Suppressor macrophage treated with lipopolysaccharide for 4 hours (primary cell): ENCODE data around the gene SLMAP.
A peak's percentile ranks its signal among the peaks of the same experiment; 100 is the strongest.
"Not testable (repeated sequence)": the region's sequence is repeated elsewhere in the genome, so short reads cannot be mapped to it uniquely, and the experiment has no call there.

Source experiments
- DNase-seq: peaks from one replicate; pipeline ENCODE4 v3.0.0-alpha.2; 2020

SLMAP gene

GRCh38 chr3:57832486-57832885 is 76.4 kb downstream of the SLMAP start:
- DNase-seq: no peak

DNA sequence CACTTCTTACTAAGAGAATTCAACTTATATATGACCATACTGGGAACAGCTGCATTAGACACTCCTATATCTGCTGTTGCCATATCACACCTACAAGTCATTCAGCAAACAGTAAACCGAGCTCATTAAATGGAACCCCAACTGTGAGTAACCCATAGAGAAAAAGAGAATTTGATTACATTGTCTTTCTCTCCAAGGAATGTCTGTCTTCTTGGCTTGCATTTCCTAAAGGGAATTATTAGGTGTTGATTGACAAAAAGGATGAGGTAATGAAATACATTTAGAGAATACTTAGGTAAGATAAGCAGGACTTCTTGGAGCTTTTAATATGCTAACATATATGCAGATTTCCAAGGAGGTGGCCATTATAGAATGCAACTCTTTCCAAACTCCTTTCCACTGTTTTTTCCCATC is 76.8 kb downstream of the SLMAP start:
- no peak for DNase-seq

DNA sequence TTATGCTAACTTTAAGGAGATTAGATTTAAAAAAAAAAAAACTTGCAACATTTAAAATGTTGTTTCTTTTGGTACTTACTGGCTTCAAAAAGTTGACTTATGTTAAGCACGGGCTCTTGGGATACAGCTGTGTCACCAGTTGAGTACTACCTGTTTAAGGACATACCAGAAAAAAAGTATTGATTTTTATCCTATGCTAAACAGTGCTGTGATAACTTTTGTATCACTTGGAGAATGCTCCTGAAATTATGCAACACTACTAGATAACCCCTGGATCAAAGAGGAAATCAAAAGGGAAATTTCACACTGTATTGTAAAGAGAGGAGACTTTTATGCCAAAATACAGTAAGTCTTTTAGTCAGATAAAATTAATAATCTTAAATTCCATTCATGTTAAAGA is 77.7 kb downstream of the SLMAP start:
- DNase-seq: no peak

- no peak for DNase-seq
Observed at GRCh38 chr3:57837686-57838085, 81.6 kb downstream of the SLMAP start.

DNA sequence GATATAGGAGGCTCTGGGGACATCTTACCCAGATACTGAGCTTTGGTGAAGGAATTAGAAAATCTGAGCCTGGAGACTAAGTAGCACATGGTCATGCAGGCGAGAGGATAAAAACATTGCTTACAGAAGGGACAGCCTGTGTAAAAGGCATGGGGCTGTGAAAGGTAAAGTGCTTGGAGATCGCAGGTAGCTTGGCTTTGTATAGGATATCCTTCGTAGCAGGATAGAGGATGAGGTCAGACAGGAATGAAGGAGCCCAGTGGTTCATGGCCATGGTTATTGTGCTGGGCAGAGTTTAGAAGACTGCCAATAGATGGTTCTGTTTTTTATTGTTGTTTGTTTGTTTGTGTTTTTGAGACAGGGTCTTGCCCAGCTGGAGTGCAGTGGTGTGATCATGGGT is 82.5 kb downstream of the SLMAP start:
- DNase-seq: no peak

DNA sequence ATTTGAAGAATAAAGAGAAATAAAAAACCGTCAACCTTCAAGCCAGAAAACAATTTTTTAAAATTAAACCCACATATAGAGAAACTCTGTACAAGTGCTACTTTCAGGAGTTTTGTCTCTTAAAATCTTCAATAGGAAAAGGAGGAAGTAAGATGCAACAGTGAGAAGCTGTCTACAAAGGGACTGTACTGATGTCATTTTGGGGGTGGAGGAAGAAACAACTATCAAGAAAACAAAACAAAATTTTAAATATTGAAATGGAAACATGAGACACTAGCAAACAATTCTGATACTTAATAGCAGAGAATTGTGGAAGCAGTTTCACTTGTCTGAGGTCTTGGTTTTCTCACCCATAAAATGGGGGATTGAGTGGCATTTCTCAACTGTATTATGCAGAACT is 84.4 kb downstream of the SLMAP start:
- DNase-seq: peak; percentile 71

GRCh38 chr3:57841818-57842217 is 85.7 kb downstream of the SLMAP start:
- no peak for DNase-seq

DNA sequence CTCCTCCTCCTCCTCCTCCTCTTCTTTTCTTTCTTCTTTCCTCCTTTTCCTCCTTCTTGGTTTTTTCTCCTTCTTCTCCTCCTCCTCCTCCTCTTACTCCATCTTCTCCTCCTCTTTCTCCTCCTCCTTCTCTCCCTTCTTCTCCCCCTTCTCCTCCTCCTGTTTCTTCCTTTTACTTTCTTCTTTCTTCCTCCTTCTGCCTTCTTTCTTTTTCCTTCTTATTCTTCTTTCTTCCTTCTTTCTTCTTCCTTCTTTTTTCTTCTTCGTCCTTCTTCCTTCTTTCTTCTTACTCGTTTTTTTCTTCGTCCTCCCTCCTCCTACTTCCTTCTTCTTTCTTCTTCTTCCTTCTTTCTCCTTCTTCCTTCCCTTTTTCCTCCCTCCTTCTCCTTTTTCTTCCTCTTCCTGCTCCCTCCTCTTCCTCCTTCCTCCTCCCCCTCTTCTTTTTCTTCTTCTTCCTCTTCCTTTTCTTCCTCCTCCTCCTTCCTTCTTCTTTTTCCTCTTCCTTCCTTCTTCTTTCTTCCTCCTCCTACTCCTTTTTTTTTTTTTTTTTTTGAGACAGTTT is 92.1 kb downstream of the SLMAP start:
- no peak for DNase-seq

DNA sequence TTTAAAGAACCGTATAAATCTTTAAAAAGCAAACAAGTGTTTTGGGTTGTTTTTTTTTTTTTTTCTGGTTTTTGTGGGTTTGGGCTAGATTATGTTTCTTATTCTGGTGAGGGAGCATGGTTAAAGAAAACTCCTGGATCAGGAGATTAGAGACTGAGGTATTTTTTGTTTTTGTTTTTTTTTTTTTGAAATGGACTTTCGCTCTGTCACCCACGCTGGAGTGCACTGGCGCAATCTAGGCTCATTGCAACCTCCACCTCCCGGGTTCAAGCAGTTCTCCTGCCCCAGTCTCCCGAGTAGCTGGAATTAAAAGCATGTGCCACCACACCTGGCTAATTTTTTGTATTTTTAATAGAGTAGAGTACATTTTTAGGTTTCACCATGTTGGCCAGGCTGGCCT is 95.2 kb downstream of the SLMAP start:
- no peak for DNase-seq

GRCh38 chr3:57852896-57853295 is 96.8 kb downstream of the SLMAP start:
- peak; percentile 14 for DNase-seq

- no peak for DNase-seq
Observed at GRCh38 chr3:57855281-57855680, 99.2 kb downstream of the SLMAP start.

DNA sequence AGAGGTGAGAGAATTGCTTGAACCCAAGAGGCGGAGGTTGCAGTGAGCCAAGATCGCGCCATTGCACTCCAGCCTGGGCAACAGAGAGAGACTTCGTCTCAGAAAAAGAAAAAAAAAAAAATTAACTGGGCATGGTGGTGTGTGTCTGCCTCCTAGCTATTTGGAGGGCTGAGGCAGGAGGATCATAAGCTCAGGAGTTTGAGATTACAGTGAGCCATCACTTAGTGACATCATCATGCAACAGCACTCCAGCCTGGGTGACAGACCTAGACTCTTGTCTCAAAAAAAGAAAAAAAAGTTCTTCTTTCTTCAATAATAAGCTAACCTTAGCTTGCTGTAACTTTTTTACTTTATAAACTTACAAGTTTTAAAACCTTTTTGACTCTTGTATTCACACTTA is 99.8 kb downstream of the SLMAP start:
- DNase-seq: peak; percentile 12

- DNase-seq: peak; percentile 20
Observed at GRCh38 chr3:57856675-57857074, 100.6 kb downstream of the SLMAP start.

DNA sequence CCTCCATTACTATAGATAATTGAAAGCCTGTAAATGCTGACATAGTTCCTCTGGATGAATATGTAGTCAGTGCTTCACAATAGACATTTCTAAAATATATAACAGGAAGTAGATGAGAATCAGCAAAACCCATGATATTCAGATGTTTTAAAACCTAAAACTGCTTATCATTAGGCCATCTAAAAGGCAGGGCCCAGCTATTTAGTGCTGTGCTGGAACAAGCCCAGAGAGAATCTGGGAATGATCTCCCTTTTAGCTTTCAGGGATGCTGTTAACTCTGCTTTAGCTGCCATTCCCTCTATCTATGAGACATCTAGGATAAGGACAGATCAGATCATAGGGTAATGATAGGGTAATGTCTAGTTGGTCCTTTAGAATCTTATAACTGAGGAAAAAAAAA is 106.8 kb downstream of the SLMAP start:
- DNase-seq: no peak

- no peak for DNase-seq
Observed at GRCh38 chr3:57863380-57863779, 107.3 kb downstream of the SLMAP start.

DNA sequence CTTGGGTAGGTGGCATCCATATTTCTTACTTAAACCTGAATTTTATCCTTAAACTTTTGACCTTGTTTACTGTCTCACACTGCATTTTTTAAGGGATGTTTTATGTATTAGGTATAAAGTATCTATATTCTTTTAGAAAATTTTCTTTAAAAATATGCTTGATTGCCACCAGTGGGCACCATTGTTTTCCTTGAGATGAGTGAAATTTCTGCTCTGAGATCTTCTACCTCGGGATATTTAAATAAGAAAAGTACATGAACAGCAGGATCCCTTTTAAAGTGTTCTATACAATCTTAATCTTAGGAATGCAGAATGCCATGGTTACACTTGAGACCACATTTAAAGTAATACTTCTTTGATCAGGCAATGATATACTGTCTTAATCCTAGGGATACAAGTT is 108.7 kb downstream of the SLMAP start:
- no peak for DNase-seq

DNA sequence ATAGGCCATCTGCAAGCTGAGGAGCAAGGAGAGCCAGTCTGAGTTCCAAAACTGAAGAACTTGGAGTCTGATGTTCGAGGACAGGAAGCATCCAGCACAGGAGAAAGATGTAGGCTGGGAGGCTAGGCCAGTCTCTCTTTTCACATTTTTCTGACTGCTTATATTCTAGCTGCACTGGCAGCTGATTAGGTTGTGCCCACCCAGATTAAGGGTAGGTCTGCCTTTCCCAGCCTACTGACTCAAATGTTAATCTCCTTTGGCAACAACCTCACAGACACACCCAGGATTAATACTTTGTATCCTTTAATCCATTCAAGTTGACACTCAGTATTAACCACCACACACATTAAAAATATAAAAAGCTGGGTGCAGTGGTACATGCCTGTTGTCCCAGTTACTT is 113.0 kb downstream of the SLMAP start:
- not testable (repeated sequence) for DNase-seq

- DNase-seq: no peak
Observed at GRCh38 chr3:57872606-57873005, 116.5 kb downstream of the SLMAP start.

DNA sequence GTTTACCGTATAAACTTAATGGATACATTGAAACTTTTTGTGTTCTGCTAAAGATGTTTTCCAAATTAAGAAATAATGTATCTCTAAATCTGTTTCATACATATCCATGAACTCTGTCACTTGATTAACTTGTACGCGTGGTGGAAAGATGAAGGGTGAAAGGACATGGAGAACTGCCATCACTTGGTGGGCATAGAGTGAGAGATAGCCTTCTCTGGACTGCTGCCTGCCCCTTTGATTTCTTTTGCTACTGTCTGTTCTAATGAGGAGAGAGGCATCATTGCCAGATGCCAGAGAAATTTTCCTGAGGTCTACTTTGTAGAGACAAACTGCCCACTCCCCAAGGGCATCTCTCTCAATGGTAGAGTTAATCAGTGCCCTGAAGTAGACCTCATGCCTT is 120.5 kb downstream of the SLMAP start:
- no peak for DNase-seq

DNA sequence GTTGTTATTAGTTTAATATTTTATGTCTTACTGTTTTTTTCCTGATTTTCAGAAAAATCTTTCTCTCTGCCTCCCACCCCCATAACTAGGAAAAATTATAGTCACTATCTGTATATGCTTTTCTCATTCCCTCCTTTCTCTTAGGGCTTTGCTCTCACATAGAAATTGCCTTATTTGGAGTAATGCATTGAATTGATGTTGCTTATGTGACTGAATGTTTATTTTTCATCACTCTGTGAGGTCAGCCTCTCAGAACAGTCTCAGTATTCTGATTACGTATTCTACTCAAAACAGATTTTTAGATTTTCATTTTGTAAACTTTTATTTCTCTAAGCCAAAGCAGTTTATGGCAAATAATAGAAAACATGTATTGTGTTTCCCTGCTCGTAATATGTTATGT is 121.0 kb downstream of the SLMAP start:
- no peak for DNase-seq

GRCh38 chr3:57884436-57884835 is 128.3 kb downstream of the SLMAP start:
- not testable (repeated sequence) for DNase-seq

DNA sequence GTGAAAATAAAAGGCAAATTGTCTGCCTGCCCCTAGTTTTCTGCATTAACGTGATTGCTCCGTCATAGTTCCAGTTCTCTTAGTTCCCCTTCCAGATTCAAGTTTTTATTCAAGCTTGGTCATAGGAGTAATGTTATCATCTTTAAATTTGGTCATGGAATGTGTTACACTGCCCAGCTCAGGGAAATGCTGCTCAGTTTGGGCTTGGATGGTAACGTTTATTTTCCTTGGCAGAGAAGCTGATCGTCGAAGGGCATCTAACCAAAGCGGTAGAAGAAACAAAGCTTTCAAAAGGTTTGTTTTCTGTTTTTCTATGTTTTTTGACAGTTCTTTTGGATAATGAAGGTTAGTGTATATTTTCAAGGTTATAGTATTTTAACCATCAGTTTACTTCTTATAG is 133.7 kb downstream of the SLMAP start:
- DNase-seq: no peak

DNA sequence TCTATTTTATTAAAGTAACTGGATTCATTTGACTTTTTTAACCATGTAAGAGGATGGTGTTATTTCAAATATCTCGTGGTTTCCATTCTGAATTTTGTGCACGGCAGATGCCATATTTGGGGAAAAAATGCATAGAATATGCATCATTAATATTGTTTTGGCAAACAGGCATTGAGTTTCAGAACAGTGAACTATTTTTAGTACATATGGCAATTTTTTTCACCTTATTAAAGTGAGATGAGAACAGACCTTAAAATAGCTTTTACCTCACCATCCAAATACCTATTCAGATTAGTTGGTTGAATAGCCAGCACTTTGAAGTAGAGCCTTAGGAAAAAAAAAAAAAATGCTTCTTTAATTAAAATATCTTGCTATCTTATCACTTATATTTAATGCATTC is 134.8 kb downstream of the SLMAP start:
- DNase-seq: no peak

DNA sequence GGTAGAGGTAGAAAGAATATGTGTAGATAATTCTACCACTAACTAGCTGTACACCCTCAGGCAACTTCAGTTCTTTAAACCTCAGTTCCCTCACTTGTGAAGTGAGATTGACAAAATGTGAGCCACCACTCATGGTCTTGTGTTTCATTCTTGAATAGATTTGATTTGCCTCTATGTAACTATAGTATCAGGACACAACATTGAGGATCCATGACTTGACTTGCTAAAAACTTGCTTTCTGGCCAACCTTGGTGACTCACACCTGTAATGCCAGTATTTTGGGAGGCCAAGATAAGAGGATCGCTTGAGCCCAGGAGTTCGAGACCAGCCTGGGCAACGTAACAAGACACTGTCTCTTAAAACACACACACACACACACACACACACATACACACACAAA is 136.3 kb downstream of the SLMAP start:
- DNase-seq: no peak

- no peak for DNase-seq
Observed at GRCh38 chr3:57893156-57893555, 137.0 kb downstream of the SLMAP start.

- no peak for DNase-seq
Observed at GRCh38 chr3:57893668-57894067, 137.6 kb downstream of the SLMAP start.
